Measurements from ENCODE around the gene SPDYC. TPM values are rescaled to one million over a fixed set of nuclear protein-coding genes. Genes with fewer than 3 reads are reported as not detected.
A peak's percentile ranks its signal among the peaks of the same experiment; 100 is the strongest.

Gene SPDYC
- total and polyA plus RNA-seq, 2 of the 13 experiments (the other 11 are each of a cell fraction or from before 2014, with no cell fraction given): 0.15 to 0.33 TPM

DNA sequence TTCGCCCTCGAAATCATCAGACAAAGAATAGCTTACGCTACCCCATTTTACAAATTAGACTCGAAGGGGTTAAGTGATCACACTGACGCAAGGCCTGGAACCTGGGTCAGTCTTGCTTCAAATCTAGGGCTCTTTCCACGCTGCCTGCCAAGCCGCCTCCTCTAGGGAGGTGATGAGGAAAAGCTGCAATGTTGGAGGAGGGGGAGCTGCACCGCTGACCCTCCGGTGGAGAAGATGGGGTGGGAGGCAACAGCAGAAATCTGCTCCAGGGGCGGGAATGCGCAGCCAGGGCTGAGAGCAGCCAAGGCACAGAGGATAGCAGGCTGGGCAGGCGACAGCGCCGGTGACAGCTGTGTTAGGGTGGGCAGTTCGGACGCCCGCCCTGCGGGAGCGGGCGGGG, 36.3 kb upstream of the SPDYC start (continued):
- TF ChIP-seq, protein P1, sequence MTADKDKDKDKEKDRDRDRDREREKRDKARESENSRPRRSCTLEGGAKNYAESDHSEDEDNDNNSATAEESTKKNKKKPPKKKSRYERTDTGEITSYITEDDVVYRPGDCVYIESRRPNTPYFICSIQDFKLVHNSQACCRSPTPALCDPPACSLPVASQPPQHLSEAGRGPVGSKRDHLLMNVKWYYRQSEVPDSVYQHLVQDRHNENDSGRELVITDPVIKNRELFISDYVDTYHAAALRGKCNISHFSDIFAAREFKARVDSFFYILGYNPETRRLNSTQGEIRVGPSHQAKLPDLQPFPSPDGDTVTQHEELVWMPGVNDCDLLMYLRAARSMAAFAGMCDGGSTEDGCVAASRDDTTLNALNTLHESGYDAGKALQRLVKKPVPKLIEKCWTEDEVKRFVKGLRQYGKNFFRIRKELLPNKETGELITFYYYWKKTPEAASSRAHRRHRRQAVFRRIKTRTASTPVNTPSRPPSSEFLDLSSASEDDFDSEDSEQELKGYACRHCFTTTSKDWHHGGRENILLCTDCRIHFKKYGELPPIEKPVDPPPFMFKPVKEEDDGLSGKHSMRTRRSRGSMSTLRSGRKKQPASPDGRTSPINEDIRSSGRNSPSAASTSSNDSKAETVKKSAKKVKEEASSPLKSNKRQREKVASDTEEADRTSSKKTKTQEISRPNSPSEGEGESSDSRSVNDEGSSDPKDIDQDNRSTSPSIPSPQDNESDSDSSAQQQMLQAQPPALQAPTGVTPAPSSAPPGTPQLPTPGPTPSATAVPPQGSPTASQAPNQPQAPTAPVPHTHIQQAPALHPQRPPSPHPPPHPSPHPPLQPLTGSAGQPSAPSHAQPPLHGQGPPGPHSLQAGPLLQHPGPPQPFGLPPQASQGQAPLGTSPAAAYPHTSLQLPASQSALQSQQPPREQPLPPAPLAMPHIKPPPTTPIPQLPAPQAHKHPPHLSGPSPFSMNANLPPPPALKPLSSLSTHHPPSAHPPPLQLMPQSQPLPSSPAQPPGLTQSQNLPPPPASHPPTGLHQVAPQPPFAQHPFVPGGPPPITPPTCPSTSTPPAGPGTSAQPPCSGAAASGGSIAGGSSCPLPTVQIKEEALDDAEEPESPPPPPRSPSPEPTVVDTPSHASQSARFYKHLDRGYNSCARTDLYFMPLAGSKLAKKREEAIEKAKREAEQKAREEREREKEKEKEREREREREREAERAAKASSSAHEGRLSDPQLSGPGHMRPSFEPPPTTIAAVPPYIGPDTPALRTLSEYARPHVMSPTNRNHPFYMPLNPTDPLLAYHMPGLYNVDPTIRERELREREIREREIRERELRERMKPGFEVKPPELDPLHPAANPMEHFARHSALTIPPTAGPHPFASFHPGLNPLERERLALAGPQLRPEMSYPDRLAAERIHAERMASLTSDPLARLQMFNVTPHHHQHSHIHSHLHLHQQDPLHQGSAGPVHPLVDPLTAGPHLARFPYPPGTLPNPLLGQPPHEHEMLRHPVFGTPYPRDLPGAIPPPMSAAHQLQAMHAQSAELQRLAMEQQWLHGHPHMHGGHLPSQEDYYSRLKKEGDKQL (CRISPR knock-in tag; IDR thresholded peaks at IDR 0.05; ENCODE audit: low read depth): no peak
- 0 out of 2 replicates have a peak, but pooled peaks have one; percentile 68 for TF ChIP-seq ZNF780A (CRISPR knock-in tag; IDR thresholded peaks at IDR 0.05)
- TF ChIP-seq ZNF816 (CRISPR knock-in tag; IDR thresholded peaks at IDR 0.05; ENCODE audit: borderline replicate concordance): 0 out of 2 replicates have a peak, but pooled peaks have one; percentile 23
- TF ChIP-seq ZNF280D (CRISPR knock-in tag; IDR thresholded peaks at IDR 0.05): peak; percentile 4; the same call in 1 of the 2 replicates
- 0 out of 2 replicates have a peak, but pooled peaks have one; percentile 5 for TF ChIP-seq SRY (CRISPR knock-in tag; IDR thresholded peaks at IDR 0.05)
- TF ChIP-seq HOXA9 (CRISPR knock-in tag; IDR thresholded peaks at IDR 0.05; ENCODE audit: borderline replicate concordance): 0 out of 2 replicates have a peak, but pooled peaks have one; percentile 25
- no peak for TF ChIP-seq MYC (CRISPR knock-in tag; IDR thresholded peaks at IDR 0.05; ENCODE audit: borderline replicate concordance)

Data from HepG2 (cell line).